Measurements from ENCODE around the gene SBSN. TPM values are rescaled to one million over a fixed set of nuclear protein-coding genes. Genes with fewer than 3 reads are reported as not detected.

The SBSN gene
- total and polyA plus RNA-seq, 12 donors = 0.20 TPM; not detected in 11

- ATAC-seq (peak; percentile 97 to 99 (median 99)), DNase-seq (peak; percentile 93 to 95)
- Histone ChIP-seq H3K9me3 (no peaks in the 10 kb centered on the region), H3K4me3 (peak within 1 kb of the TSS; percentile 53 to 97 (median 88)), H3K27me3 (no peaks in the 10 kb centered on the region), H3K4me1 (peaks cover 0 to 24% (median 21%) of the 10 kb centered on the region in 9 donors), H3K36me3 (peaks cover 0 to 20% (median 0%) of the 10 kb centered on the region in 9 donors), H3K27ac (peak within 1 kb of the TSS in 9 of 10 donors; percentile 61 to 94 (median 83))
- intact Hi-C loops (cut with DNase I) = loop anchor here in 7 of 10 donors (2.0 to 10.0 kb wide), 7 partner anchors 67 to 390 kb away; partner anchors contain the start of genes KMT2B (in 4 of the 7), ETV2 (in 3 of the 7), COX6B1 (in 1 of the 7) and HAUS5 (in 1 of the 7)
- 0 to 1% methylated on average over 78 to 85 of the region's 85 CpGs for WGBS, 2 donors
- no peak for TF ChIP-seq CTCF (IDR thresholded peaks at IDR 0.05)
Observed at GRCh38 chr19:35545001-35545854, 17.1 kb upstream of the SBSN start, which contains the start of gene TMEM147. Gene TMEM147, plus strand, starts transcription at chr19:35545626. Its CDS starts 114 bp downstream, at chr19:35545740.

GRCh38 chr19:35544110-35544802 is 16.1 kb upstream of the SBSN start:
- Histone ChIP-seq H3K36me3 (peaks cover 0 to 20% (median 0%) of the 10 kb centered on the region in 9 donors), H3K4me3 (peak overlapping the region in 9 of 10 donors; percentile 75 to 97 (median 90)), H3K27ac (peak overlapping the region in 5 of 10 donors; percentile 80 to 94 (median 83)), H3K9me3 (no peaks in the 10 kb centered on the region), H3K4me1 (peaks cover 0 to 24% (median 21%) of the 10 kb centered on the region in 9 donors), H3K27me3 (no peaks in the 10 kb centered on the region)
- ATAC-seq (no peak), DNase-seq (no peak)
- TF ChIP-seq CTCF (IDR thresholded peaks at IDR 0.05) = no peak
- 81 to 89% methylated on average over 3 of the region's 3 CpGs for WGBS, 2 donors
- intact Hi-C loops (cut with DNase I) = loop anchor here in 5 of 10 donors (2.0 to 10.0 kb wide), 4 partner anchors 101 to 391 kb away; partner anchors contain the start of genes KMT2B (in 3 of the 5), COX6B1 (in 1 of the 5), ETV2 (in 1 of the 5) and LRFN3 (in 1 of the 5)

- Histone ChIP-seq H3K4me1 (peaks cover 0 to 24% (median 21%) of the 10 kb centered on the region in 9 donors), H3K4me3 (no peak overlapping the region), H3K9me3 (no peaks in the 10 kb centered on the region), H3K36me3 (peaks cover 0 to 20% (median 0%) of the 10 kb centered on the region in 9 donors), H3K27me3 (no peaks in the 10 kb centered on the region), H3K27ac (no peak overlapping the region)
- DNase-seq (no peak), ATAC-seq (no peak)
- no peak for TF ChIP-seq CTCF (IDR thresholded peaks at IDR 0.05)
- intact Hi-C loops (cut with DNase I) = loop anchor here in 5 of 10 donors (2.0 to 10.0 kb wide), 4 partner anchors 101 to 391 kb away; partner anchors contain the start of genes KMT2B (in 3 of the 5), COX6B1 (in 1 of the 5), ETV2 (in 1 of the 5) and LRFN3 (in 1 of the 5)
- WGBS, 2 donors = 96 to 97% methylated on average over 15 of the region's 15 CpGs
Observed at GRCh38 chr19:35543280-35544109, 15.4 kb upstream of the SBSN start.
